Measurements from ENCODE around the gene DBI.

The DBI gene

DNA sequence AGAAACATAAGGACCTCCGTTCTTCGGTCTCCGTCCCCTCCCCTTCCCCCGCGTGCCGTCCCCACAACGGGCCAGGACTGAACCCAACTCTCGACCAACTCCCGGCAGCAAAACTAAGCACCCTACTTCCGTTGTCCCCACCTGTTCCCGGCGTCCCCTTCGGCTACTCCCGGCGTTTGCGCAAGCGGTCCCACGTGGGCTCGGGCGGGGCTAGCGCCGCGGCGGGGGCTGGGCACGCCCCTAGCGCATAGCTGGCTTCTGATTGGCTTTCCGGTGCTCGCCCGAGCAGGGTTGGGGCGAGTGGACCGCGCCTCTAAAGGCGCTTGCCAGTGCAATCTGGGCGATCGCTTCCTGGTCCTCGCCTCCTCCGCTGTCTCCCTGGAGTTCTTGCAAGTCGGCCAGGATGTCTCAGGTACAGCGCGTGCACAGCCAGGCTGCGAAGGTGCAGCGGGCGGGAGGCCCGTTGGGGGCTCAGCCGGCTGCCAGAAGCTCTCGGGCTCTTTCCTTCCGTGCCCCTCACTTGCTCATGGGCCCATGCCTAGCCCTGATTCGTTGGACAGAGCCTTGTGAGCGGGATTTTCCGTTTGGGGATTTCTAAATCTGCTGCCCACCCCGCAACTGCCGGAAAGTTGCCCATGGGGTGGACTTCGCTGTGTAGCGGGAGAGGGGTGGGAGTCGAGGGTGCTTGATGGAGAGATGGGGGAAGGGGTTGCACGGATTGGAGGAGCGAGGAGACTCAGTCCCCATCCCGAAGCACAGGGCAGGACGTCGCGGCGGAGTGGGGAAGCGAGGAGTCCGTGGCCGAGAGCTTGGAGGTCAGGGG lies at the start of gene DBI, which contains the start of gene C2orf76:
DBI (plus strand) TSS at position 329 of the 823 bp plus-strand sequence; CDS start at position 404, 75 bp downstream.
C2orf76 (minus strand) TSS at position 186 of the 823 bp plus-strand sequence. CDS start 26,875 bp downstream, outside the sequence.
- DNase-seq, result peak; percentile 89

DNA sequence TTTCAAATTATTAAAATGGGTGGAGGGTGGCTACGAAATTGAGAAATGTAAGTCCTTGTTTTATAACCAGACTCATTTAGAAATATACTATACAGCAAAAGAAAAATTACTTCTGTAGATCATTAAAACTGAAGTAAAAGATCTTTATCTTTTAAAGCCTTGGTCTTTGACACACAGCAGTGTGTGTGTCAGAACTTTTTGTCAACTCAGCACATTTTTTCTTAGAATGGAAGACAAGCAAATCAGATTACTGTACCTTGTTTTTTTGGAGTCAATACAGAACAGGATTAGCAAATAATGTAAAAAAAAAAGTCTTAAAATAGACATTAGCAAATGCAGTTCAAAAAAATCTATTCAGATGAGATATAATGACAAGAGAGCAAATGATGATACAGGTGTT lies 49.2 kb upstream of the DBI start:
- no peak for DNase-seq

DNA sequence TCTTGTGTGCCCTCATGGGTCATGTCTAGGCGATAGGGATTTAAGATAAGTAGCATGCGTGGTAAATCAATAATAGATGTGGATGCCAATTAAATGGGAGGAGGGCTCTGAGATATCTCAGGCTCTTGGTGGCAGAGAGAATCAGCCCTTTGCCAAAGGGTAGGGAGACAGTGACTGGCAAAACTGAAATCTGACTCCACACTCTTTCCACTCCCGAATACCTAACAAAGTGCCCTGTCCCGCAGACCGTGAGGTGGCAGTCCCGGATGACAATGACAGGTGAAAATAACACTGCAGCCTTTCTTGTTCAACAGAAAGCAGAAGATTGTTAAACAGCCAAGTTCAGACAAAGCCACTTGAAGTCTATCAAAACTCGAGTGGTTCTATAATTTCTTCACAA lies 47.2 kb upstream of the DBI start:
- no peak for DNase-seq

DNA sequence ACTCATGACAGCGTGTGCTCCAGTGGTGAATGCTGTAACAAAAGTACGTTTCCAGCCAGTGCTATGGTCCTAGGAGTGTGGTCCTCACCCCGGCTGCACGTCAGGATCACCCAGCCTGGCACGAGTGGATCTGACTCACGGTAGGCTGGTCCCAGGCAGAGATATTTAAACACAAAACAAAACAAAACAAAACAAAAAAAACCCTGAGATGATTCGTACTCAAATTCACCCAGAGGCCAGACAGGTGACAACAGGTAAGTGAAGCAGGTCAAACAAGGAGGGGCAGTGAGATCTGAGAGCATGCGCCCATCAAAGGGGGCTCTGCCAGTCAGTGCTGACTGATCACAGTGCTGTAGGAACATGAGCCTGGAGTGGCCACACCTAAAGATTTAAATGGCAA lies 43.3 kb upstream of the DBI start:
- no peak for DNase-seq

DNA sequence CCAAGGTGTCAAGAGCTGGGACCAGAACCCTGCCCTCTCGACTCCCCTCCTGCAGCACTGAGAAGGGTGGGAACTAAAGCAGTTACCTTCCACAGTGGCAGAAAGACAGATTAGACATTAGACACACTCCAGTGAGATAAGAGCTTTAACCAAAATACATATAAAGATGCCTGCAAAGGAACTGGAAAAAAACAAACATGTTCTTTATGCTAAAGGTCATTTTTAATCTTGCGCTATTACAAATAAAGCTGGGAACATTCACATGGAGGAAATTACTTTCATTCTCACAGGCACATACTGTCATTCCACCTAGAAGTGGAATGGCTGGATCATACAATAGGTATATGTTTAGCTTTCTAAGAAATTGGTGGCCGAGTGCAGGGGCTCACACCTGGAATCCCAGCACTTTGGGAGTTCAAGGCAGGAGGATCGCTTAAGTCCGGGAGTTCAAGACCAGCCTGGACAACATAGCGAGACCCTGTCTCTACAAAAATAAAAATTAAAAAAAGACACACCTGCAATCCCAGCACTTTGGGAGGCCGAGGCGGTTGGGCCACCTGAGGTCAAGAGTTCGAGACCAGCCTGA lies 42.0 kb upstream of the DBI start:
- no peak for DNase-seq

DNA sequence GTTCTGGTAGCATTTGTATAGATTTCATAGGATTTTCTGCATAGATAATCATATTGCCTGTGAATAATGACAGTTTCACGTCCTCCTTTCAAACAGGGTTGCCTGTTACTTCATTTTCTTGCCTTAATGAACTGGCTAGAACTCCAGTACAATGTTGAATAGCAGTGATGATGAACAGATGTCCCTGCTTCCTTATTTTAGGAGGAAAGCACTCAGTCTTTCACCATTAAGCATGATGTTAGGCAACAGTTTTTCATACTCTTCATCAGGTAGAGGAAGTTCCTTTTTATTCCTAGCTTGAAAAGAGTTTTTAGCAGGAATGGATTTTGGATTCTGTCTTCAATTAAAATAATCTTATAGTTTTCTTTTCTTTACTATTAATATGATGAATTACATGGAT lies 39.8 kb upstream of the DBI start:
- DNase-seq, result no peak

DNA sequence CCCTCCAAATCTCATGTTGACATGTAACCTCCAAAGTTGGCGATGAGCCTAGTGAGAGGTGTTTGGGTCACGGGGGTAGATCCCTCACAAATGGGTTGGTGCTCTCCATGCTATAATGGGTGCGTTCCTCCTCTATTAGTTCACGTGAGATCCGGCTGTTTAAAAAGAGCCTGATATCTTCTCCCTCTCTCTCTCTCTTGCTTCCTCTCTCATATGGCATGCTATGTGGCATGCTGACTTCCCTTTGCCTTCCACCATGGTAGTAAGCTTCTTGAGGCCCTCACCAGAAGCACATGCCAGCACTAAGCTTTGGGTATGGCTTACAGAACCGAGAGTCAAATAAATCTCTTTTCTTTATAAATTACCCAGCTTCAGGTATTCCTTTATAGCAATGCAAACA lies 39.3 kb upstream of the DBI start:
- DNase-seq, result no peak

DNA sequence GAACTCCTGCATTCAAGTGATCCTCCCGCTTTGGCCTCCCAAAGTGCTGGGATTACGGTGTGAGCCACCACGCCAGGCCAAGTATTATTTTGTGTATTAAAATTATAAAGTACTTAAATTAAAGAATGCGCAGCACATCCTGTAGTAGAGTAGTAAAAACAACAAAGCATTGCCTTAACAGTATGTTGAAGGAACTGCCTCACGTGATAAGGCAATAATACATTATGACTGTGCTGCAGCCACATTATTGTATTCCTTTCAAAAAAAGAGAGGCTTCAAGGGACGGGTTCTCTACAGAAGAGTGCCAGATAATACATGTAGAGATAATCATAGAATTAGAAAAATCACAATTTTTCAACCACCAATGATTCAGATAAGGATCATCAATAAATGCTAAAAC lies 33.8 kb upstream of the DBI start:
- no peak for DNase-seq

DNA sequence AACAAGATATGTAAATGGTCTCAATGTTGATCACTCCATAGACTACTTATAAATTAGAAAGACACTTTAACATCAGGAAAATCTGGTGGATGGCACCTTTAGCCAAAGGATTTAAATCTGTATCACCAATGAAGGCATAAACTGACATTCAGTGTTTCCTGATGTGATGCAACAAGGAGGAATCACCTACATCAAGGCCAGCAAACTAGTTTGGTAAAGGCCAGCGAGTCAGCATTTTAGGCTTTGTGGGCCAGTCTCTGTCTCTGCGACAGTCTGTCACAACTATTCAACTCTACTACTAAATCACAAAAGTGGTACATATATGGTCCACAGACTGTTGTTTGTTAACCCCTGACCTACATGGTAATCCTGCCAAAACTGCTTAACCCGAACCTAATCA lies 33.4 kb upstream of the DBI start:
- DNase-seq, result no peak

DNA sequence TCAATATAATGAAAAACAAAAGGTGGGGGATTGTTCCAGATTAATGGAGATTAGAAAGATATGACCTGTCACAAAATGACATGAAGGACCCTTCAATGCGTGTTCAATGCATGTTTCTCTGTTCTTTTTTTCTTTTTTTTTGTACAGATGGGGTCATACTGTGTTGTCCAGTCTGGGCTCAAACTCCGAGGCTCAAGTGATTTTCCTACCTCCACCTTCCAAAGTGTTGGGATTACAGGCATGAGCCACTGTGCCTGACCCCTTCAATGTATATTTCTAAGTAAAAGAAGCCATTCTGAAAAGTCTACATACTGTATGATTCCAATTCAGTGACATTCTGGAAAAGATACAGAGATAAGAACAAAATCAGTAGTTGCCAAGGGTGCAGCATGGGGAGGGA lies 32.9 kb upstream of the DBI start:
- no peak for DNase-seq

DNA sequence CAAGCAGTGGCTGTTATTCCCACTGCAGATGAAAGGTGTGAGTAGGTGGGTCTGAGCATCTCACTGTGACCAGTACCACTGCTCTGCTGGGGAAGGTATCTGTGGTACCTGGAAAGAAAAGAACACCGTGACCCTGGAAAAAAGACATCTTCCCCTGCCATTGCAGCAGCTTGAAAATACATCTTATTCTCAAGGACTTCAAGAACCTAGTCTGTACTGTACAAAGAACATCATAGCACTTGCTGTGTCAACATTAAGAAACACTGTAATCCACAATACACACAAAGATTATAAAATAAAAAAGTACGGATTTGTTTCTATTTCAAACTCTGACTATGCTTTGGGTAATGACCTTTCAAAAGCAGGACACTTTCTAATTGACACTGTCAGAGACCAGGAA lies 29.0 kb upstream of the DBI start:
- no peak for DNase-seq

DNA sequence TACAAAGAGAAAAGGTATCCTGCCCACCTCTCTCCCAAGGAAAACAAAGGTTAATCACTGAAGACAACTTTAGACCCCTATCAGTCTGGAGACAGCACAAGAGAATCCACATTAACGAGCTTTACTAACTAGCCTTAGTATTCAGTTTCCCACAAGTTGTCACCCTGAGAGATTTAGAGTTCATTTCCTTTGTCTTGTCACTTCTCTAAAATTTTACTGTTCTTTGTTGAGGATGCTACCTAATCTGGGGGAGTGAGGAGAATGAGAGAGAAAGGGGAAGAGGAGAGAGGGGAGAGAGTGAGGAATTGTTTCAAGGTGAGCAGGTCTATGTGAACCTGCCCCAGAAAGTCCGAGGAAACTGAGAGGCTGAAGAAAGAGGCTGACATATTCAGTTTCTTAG lies 28.5 kb upstream of the DBI start:
- no peak for DNase-seq

DNA sequence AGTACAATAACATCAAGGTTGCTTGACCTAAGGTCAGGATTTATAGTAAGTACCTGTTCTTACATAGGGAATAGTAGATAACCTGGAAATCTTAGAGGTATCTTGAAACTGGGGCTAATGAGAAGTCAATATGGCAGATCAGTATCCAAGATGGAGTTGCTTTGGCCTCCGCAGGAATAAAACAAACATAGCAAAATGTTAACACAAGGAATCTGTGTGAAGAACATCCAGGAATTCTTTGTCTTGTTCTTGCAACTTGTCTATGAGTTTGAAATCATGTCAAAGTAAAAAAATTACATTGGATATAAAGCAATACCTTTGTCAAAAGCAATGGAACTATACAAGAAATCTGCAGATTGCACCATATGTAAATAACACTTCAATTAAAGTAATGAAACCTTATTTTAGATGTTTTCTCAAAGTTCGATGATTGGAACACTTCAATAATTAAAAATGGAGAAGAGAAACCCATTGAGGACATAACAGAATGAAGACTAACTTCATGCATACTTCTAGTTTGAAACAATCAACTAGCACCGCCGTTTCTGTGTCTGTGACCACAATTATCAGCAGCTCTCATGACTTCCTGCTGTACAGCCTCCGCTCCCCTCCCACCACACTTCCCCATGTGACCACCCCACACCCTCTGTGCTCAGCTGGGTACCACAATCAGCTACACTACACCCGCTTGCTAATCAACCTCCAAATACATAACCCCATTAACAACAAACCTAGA lies 27.8 kb upstream of the DBI start:
- DNase-seq, result peak; percentile 56

DNA sequence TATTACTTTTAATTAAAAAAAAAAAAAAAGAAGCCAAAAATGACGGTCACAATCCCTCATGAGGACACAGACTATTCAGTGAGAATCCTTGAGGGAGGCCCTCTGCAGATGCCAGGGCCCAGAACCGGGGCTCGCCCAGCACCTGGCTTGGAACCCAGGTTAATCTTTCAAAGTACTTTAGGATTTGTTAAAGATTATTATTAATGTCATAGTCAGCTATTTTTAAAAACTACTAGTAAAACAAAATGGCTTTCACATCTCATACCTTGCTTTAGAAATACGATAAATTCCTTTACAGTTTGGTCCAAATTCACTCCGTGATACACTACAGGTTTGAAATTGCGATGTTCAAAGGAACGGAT lies 27.2 kb upstream of the DBI start:
- DNase-seq, result no peak

DNA sequence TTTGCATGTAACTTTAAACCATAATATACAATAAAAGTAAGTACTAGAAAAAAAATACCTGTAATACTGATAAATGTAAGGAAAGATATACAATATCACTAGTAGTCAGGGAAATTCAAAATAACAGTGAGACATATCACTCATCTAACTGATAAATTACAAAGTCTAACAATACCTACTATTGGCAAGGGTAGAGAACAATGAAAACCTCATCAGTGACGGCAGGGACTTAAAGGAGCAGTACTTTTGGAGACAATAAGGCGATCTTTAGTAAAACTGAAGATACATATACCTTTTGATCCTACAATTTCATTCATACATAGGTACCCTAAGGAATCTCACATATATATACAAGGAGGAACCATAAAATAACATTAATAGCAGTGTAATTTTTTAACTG lies 25.1 kb upstream of the DBI start:
- DNase-seq, result no peak

DNA sequence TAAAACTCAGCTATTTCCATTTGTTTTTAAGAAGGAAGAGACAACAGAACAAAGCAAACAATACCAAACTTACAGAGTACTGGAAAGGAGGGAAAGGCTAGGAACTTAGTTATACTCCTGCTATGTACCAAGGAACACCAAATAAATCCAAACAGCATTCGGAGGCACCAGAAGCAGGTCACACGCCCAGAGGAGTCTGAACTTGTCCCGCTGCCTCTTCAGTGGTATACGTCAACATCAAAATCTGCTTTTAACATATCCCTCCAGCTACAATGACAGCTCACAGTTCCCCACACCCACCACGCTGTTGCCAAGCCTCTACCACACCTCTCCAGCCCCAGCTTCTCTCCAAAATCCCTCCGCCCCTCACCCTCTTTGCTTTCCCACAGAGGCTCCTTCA lies 17.5 kb upstream of the DBI start:
- DNase-seq, result no peak

DNA sequence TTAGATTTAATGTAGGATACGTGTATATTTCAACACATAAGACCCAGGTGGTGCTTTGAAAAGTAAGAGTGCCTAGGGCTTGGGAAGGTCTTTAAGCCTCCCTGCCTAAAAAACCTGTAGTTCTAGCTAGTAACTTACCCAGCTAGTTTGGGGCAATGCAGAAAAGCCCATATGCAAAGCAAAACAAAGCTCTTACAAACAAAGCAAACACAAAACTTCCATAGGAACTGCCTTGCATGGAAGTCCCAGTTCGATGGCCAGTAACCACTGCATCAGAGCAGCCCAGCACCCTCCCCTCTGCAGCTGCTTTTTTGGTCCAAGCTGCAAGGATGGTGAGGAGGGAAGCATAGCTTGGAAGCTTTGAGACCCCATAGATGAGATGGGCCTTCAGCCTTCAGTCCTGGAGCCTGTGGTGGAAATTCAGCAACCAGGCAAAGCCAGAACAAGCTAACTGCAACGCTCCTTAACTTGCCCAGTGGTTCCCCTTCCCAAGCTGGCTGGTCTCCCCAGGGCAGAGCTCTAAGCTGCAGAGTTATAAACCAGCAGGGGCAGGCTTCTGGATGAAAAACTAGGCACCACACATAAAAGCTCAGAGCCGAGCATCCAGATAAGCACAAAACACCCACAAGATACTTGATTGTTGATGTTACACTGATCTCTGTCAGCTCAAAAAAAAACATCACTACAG lies 16.3 kb upstream of the DBI start:
- no peak for DNase-seq

DNA sequence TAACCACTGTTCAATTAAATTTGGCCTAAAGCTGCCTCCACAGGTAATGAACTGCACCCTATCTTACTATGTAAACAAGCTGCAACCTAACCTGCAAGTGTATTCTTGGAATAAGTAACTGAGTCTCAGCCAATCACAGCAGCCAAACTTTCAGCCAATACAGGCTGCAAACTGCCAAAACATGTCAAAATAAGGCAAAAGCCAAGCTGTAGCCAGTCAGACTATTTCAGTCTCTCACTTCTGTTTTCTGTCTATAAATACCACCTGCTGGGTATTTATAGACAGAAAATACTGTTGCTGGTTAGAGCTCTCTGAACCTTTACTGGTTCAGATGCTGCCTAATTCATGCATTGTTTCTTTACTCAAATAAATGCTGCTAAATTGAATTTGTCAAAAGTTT lies 14.4 kb upstream of the DBI start:
- DNase-seq, result no peak

DNA sequence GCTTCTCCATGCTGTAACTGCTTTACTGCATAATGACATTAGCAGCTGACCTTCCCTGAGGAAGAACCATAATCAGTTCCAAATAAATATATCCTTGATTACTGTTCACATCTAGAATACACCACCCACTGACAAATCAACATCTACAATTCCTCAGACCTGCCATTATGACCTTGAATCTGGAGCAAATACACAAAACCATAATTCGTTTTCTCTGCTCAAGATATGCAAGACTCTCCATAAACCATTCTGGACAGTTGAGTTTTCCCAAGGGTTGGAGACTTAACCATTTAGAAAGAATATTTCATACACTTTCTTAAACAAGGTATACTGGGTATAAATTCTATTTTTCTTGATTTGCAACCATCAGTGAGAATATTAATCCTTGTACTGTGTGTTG lies 11.9 kb upstream of the DBI start:
- DNase-seq, result no peak

DNA sequence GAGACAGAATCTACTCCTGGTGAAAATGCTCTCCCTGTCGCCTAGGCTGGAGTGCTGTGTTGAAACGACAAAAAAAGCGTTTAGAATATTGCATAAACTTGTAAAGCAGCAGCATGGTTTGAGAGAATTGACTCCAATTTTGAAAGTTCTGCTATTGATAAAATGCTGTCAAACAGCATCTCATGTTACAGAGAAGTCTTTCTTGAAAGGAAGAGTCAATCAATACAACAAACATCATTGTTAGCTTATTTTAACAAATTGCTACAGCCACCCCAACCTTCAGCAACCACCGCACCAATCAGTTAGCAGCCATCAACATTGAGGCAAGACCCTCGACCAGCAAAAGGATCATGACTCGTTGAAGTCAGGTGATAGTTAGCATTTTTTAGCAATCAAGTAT lies 7.0 kb upstream of the DBI start:
- DNase-seq, result no peak

DNA sequence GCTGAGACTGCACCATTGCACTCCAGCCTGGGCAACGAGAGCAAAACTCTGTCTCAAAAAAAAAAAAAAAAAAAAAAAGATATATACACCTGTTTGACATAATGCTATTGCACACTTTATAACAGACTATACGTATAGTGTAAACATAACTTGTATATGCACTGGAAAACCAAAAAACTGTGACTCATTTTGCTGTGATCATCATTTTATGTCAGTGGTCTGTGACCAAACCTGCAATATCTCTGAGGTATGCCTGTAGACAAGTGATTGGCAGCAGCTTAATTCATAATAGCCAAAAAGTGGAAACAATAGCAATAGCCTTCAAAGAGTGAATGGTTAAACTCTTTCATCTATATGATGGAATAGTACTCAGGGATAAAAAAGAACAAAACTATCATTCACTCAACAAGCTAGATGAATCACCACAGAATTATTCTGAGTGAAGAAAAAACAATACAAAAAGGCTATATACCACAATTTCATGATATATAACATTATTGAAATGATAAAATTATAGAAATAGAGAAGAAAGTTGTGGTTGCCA lies 6.3 kb upstream of the DBI start:
- DNase-seq, result no peak

DNA sequence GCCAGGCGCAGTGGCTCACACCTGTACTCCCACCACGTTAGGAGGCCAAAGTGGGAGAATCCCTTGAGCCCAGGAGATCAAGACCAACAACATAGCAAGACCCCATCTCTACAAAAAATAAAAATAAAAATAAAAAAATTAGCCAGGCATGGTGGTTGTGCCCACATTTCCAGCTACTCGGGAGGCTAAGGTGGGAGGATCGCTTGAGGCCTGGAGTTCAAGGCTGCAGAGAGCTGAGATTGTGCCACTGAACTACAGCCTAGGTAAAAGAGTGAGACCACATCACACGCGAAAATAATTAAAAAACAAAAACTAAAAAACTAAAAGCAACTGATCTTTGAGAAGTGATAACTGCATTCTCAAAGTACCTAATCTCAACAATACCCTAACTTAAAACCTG lies 2.0 kb upstream of the DBI start:
- no peak for DNase-seq

DNA sequence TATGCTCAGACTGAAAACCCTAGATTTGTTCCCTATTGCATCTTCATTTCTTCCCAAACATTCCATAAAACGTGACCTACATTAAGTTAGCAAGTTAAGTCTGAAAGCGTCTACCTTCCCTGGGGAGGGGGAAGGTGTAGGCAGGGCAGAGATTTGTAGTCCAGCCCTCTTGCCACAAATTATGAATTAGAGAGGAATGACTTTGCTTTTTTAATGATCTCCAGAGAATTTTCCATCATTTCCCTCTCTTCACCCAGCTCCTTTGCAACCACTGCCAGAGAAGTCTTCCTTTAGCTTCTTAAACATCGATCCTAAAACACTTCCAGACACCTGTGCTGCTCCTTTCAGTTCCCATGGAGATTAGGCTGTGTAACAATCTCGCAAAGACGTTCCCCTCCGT lies 1.3 kb upstream of the DBI start:
- DNase-seq, result no peak
